ENCODE data around the gene RASAL1.

DNA sequence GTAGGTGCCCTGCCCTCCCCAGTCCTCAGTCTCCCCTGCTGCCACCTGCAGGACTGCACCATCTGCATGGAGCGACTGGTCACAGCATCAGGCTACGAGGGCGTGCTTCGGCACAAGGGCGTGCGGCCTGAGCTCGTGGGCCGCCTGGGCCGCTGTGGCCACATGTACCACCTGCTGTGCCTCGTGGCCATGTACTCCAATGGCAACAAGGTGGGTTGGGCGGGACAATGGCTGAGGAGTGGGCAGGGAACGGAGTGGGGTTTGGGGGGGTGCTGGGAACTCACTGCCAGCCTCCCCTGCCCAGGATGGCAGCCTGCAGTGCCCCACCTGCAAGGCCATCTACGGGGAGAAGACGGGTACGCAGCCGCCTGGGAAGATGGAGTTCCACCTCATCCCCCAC is 40.8 kb downstream of the RASAL1 start:
- TF ChIP-seq, protein P1, sequence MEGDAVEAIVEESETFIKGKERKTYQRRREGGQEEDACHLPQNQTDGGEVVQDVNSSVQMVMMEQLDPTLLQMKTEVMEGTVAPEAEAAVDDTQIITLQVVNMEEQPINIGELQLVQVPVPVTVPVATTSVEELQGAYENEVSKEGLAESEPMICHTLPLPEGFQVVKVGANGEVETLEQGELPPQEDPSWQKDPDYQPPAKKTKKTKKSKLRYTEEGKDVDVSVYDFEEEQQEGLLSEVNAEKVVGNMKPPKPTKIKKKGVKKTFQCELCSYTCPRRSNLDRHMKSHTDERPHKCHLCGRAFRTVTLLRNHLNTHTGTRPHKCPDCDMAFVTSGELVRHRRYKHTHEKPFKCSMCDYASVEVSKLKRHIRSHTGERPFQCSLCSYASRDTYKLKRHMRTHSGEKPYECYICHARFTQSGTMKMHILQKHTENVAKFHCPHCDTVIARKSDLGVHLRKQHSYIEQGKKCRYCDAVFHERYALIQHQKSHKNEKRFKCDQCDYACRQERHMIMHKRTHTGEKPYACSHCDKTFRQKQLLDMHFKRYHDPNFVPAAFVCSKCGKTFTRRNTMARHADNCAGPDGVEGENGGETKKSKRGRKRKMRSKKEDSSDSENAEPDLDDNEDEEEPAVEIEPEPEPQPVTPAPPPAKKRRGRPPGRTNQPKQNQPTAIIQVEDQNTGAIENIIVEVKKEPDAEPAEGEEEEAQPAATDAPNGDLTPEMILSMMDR (IDR thresholded peaks at IDR 0.05; ENCODE audit: low read depth, low read length), result no peak
- TF ChIP-seq MYC (IDR thresholded peaks at IDR 0.05; ENCODE audit: low read depth, low read length), result no peak
- TF ChIP-seq, protein P2, sequence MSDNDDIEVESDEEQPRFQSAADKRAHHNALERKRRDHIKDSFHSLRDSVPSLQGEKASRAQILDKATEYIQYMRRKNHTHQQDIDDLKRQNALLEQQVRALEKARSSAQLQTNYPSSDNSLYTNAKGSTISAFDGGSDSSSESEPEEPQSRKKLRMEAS (IDR thresholded peaks at IDR 0.05; ENCODE audit: low read depth, low read length), result no peak
